GM18507 (cell line): ENCODE data around the gene CACNA1E.

ENCODE experiments used
- DNase-seq: peaks from one replicate; pipeline ENCODE4 v3.0.0; 2011; ENCODE audit warnings: low read depth; ENCODE audit not compliant: insufficient read length; ENCODE audit errors: extremely low spot score
- FAIRE-seq: peaks from 2 replicates; lab custom pipeline; 2011; peaks lifted over from hg19 to GRCh38; lab: Jason Lieb, UNC

Gene CACNA1E

GRCh38 chr1:181778640-181779260 is 295.4 kb downstream of the CACNA1E start:
- FAIRE-seq (no peak), DNase-seq (no peak)

GRCh38 chr1:181779343-181779742 is 296.0 kb downstream of the CACNA1E start:
- FAIRE-seq (no peak), DNase-seq (no peak)

- FAIRE-seq = no peak
- DNase-seq = no peak
Observed at GRCh38 chr1:181783208-181783607, 299.9 kb downstream of the CACNA1E start.

- DNase-seq (no peak), FAIRE-seq (no peak)
Observed at GRCh38 chr1:181784039-181784683, 300.8 kb downstream of the CACNA1E start.

- FAIRE-seq (no peak), DNase-seq (no peak)
Observed at GRCh38 chr1:181789395-181789794, 306.1 kb downstream of the CACNA1E start.

- DNase-seq (no peak), FAIRE-seq (no peak)
Observed at GRCh38 chr1:181791721-181792120, 308.4 kb downstream of the CACNA1E start.

- DNase-seq = no peak
- FAIRE-seq = no peak
Observed at GRCh38 chr1:181793831-181794230, 310.5 kb downstream of the CACNA1E start.

- DNase-seq = no peak
- FAIRE-seq = no peak
Observed at GRCh38 chr1:181794332-181794731, 311.0 kb downstream of the CACNA1E start.

GRCh38 chr1:181798191-181798926 is 315.0 kb downstream of the CACNA1E start:
- FAIRE-seq (no peak), DNase-seq (no peak)

GRCh38 chr1:181801617-181802016 is 318.3 kb downstream of the CACNA1E start:
- FAIRE-seq (no peak), DNase-seq (no peak)

- no peak for DNase-seq
- no peak for FAIRE-seq
Observed at GRCh38 chr1:181802466-181802865, 319.1 kb downstream of the CACNA1E start.

- DNase-seq (no peak), FAIRE-seq (no peak)
Observed at GRCh38 chr1:181803421-181803820, 320.1 kb downstream of the CACNA1E start.

- no peak for DNase-seq
Observed at GRCh38 chr1:181804989-181805388, 321.7 kb downstream of the CACNA1E start.

GRCh38 chr1:181806746-181807145 is 323.4 kb downstream of the CACNA1E start:
- FAIRE-seq = no peak
- DNase-seq = no peak

More at GRCh38 chr1:181804989-181805388, 321.7 kb downstream of the CACNA1E start:
- no peak for FAIRE-seq

- no peak for FAIRE-seq
- DNase-seq = no peak
Observed at GRCh38 chr1:181807251-181807650, 323.9 kb downstream of the CACNA1E start.

GRCh38 chr1:181809991-181810545 is 326.8 kb downstream of the CACNA1E start:
- FAIRE-seq (no peak), DNase-seq (no peak)

GRCh38 chr1:181812208-181812607 is 328.9 kb downstream of the CACNA1E start:
- no peak for FAIRE-seq
- no peak for DNase-seq

- no peak for FAIRE-seq
- DNase-seq = no peak
Observed at GRCh38 chr1:181813266-181813665, 329.9 kb downstream of the CACNA1E start.

GRCh38 chr1:181816608-181817007 is 333.3 kb downstream of the CACNA1E start:
- DNase-seq = no peak
- FAIRE-seq = no peak

GRCh38 chr1:181817091-181817490 is 333.8 kb downstream of the CACNA1E start:
- no peak for FAIRE-seq
- DNase-seq = no peak
